Hepatocyte (in vitro differentiated cells): ENCODE results near the gene CITED4. TPM values are rescaled to one million over a fixed set of nuclear protein-coding genes. Genes with fewer than 3 reads are reported as not detected.

ENCODE experiments used
- DNase-seq: peaks from one replicate; pipeline ENCODE4 v3.0.0-alpha.2; 2016; ENCODE audit warnings: low spot score
- H2AFZ ChIP-seq: fragments of 200-600 bp; sonication (generic); 2 replicates; pipeline ENCODE4 v1.6.0; 2016; ENCODE audit warnings: antibody characterized with exemption, mild to moderate bottlenecking
- H3K27ac ChIP-seq: fragments of 200-600 bp; sonication (generic); 2 replicates; pipeline ENCODE4 v1.5.1; 2016; ENCODE audit warnings: mild to moderate bottlenecking
- H3K27me3 ChIP-seq: fragments of 200-600 bp; sonication (generic); 2 replicates; pipeline ENCODE4 v1.6.1; 2016
- H3K36me3 ChIP-seq: fragments of 200-600 bp; sonication (generic); replicated peaks from 2 replicates; pipeline ENCODE4 v1.5.1; 2016; ENCODE audit warnings: low read depth; ENCODE audit not compliant: insufficient read depth
- H3K4me1 ChIP-seq: fragments of 200-600 bp; sonication (generic); 2 replicates; pipeline ENCODE4 v1.5.1; 2016; ENCODE audit warnings: mild to moderate bottlenecking, moderate library complexity; ENCODE audit not compliant: insufficient read depth
- H3K4me2 ChIP-seq: fragments of 200-600 bp; sonication (generic); 2 replicates; pipeline ENCODE4 v1.6.0; 2016
- H3K4me3 ChIP-seq: fragments of 200-600 bp; sonication (generic); 2 replicates; pipeline ENCODE4 v1.5.1; 2016; ENCODE audit warnings: mild to moderate bottlenecking
- H3K79me2 ChIP-seq: fragments of 200-600 bp; sonication (generic); 2 replicates; pipeline ENCODE4 v1.6.0; 2017; ENCODE audit warnings: mild to moderate bottlenecking
- H3K9me2 ChIP-seq: fragments of 200-600 bp; sonication (generic); replicated peaks from 2 replicates; pipeline ENCODE4 v1.6.0; 2017; ENCODE audit warnings: mild to moderate bottlenecking; ENCODE audit not compliant: insufficient read depth
- H3K9me3 ChIP-seq: fragments of 200-600 bp; sonication (generic); 2 replicates; pipeline ENCODE4 v1.5.1; 2016; ENCODE audit warnings: low read depth, mild to moderate bottlenecking
- H4K20me1 ChIP-seq: fragments of 200-600 bp; sonication (generic); 2 replicates; pipeline ENCODE4 v1.6.0; 2016; ENCODE audit warnings: mild to moderate bottlenecking; ENCODE audit not compliant: insufficient read depth, poor library complexity, severe bottlenecking
- EZH2 ChIP-seq: fragments of 200-600 bp; sonication (generic); IDR thresholded peaks from 2 replicates; pipeline ENCODE4 v1.6.1; 2016; ENCODE audit warnings: antibody characterized with exemption, mild to moderate bottlenecking, borderline replicate concordance
- EZH2phosphoT487 ChIP-seq: fragments of 200-600 bp; sonication (generic); IDR thresholded peaks from one replicate; pipeline ENCODE4 v1.6.1; 2018; ENCODE audit warnings: antibody characterized with exemption, mild to moderate bottlenecking, low read depth, moderate library complexity; ENCODE audit not compliant: unreplicated experiment, severe bottlenecking
- WGBS: methylation state at CpG from one replicate; pipeline ENCODE4 v1.1.6; 2016; ENCODE audit warnings: low lambda C conversion rate; ENCODE audit errors: missing lambda C conversion rate; 5-methylcytosine and 5-hydroxymethylcytosine counted together
- polyA plus RNA-seq: library from polyadenylated mRNA; unstranded; fragments of >200 nt; fragmentation: Nextera tagmentation; extraction: Ambion mirVana; gene quantifications from 2 replicates; pipeline ENCODE4 v1.2.1, GENCODE V29; 2016
- total RNA-seq: library from RNA; depleted of rRNA; stranded (reverse); fragments of >200 nt; gene quantifications from 2 replicates; pipeline ENCODE4 v1.2.3, GENCODE V29; 2014
- TF ChIP-seq, protein P1 (sequence below): fragments of 200-600 bp; sonication (generic); IDR thresholded peaks from 2 replicates; pipeline ENCODE4 v1.5.1; 2016; ENCODE audit warnings: antibody characterized with exemption, mild to moderate bottlenecking; ENCODE audit not compliant: poor library complexity

The CITED4 gene
- total and polyA plus RNA-seq, 2 experiments from 2014 or later: 6.8 to 29.0 TPM

DNA sequence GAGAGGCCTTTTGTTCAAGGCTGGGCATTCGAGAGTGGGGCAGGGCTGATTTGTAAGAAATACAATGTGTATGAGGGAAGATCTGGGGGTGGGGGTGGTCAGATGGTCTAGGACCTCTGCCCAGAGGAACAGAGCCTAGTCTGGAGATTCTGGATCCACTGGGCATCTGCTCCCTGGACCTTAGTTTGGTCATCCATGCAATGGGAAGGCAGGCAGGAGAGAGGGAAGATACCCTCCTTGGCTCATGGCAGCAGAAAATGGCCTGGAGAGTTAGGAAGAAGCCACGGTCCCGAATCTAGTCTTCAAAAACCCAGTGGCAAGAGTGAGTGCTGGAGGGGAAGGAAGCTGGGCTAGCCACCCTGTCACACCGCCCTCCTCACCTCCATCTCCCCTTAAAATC, 38.8 kb downstream of the CITED4 start:
- peaks cover 10% of the 10 kb centered on the region for H3K4me1 ChIP-seq

DNA sequence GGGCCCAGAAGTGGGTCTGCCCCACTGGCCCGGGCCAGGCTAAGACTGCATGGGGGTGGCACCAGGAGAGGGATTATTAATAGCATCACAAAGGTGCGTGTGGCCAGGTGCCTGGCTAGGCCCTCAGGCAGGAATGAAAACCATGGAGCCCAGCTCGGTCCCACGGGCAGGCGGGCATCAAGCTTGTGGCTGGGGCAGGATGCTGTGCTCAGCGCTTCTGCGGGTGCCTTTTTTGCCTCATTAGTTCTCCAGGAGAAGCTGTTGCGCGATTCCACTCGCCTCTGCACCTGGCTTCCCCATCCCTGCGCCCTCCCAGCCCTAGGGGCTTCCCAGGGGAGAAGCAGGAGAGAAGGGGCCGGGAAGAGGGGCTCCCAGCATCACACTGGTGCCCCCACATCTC, 39.3 kb downstream of the CITED4 start:
- Histone ChIP-seq H2AFZ (no peak overlapping the region), H3K36me3 (no peaks in the 10 kb centered on the region), H3K4me3 (no peak overlapping the region), H3K9me3 (no peaks in the 10 kb centered on the region), H4K20me1 (no peaks in the 10 kb centered on the region), H3K27ac (no peak overlapping the region), H3K79me2 (no peaks in the 10 kb centered on the region), H3K4me1 (peaks cover 10% of the 10 kb centered on the region), H3K9me2 (no peaks in the 10 kb centered on the region), H3K27me3 (peaks cover 6% of the 10 kb centered on the region), H3K4me2 (no peak overlapping the region)
- no peak for TF ChIP-seq EZH2phosphoT487
- no peak for TF ChIP-seq EZH2
- TF ChIP-seq, protein P1, sequence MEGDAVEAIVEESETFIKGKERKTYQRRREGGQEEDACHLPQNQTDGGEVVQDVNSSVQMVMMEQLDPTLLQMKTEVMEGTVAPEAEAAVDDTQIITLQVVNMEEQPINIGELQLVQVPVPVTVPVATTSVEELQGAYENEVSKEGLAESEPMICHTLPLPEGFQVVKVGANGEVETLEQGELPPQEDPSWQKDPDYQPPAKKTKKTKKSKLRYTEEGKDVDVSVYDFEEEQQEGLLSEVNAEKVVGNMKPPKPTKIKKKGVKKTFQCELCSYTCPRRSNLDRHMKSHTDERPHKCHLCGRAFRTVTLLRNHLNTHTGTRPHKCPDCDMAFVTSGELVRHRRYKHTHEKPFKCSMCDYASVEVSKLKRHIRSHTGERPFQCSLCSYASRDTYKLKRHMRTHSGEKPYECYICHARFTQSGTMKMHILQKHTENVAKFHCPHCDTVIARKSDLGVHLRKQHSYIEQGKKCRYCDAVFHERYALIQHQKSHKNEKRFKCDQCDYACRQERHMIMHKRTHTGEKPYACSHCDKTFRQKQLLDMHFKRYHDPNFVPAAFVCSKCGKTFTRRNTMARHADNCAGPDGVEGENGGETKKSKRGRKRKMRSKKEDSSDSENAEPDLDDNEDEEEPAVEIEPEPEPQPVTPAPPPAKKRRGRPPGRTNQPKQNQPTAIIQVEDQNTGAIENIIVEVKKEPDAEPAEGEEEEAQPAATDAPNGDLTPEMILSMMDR: no peak
- WGBS: 93% methylated on average over 12 of the region's 12 CpGs
- no peak for DNase-seq

More for the DNA sequence above, 38.8 kb downstream of the CITED4 start:
- WGBS: 90% methylated on average over 4 of the region's 4 CpGs
- Histone ChIP-seq H3K27ac (no peak overlapping the region), H3K79me2 (no peaks in the 10 kb centered on the region), H3K36me3 (no peaks in the 10 kb centered on the region), H3K9me3 (no peaks in the 10 kb centered on the region), H4K20me1 (no peaks in the 10 kb centered on the region), H3K9me2 (no peaks in the 10 kb centered on the region), H2AFZ (no peak overlapping the region), H3K4me2 (no peak overlapping the region), H3K27me3 (peaks cover 2% of the 10 kb centered on the region), H3K4me3 (no peak overlapping the region)
- no peak for DNase-seq
- TF ChIP-seq EZH2 (no peak), EZH2phosphoT487 (no peak)
- TF ChIP-seq, protein P1: no peak

DNA sequence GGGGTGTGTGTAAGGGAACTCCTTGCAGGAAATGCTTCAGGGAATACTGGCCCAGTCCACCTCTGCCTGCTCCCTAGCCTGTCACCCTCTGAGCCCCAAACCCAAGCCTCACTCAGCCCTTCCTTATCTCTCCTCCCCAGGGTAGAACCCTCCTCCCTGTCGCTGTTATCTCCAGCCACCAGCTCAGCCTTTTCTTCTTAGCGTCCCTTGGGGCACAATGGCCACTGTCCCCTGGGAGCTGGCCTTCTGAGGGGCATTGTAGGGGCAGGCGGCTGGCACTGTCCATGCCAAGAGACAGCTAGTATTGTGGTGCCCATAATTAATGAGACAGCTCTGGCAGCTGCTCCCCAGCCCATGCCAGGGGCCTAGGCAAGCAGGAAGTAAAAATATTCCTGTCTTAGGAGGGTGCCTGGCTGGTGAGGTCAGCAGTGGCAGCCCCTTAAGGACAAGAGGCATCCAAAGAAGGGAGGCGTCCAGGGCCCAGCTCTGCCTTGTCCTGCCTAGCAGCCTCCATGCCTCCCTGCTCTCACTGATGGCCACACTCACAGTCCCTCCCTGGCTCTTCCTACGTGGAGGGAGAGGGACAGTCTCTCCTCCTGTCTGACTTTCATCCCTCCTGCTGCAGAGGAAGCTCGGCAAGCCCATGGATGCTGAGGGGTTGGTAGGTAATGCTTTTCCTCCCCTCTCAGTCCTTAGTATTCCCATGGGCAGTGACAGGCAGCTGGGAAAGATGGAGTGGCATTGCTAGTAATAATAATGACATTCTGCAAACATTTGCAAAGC, 41.1 kb downstream of the CITED4 start:
- no peak overlapping the region for H3K27ac ChIP-seq
- H3K27me3 ChIP-seq: peaks cover 14% of the 10 kb centered on the region
- no peaks in the 10 kb centered on the region for H3K36me3 ChIP-seq

More for the DNA sequence above, 41.1 kb downstream of the CITED4 start:
- H3K4me2 ChIP-seq: no peak overlapping the region
- no peaks in the 10 kb centered on the region for H3K79me2 ChIP-seq
- H3K9me2 ChIP-seq: no peaks in the 10 kb centered on the region
- TF ChIP-seq EZH2 (no peak), EZH2phosphoT487 (no peak)
- TF ChIP-seq, protein P1: no peak
- peaks cover 10% of the 10 kb centered on the region for H3K4me1 ChIP-seq
- no peak overlapping the region for H2AFZ ChIP-seq
- DNase-seq: no peak
- no peaks in the 10 kb centered on the region for H4K20me1 ChIP-seq
- 67% methylated on average over 6 of the region's 6 CpGs for WGBS
- H3K4me3 ChIP-seq: no peak overlapping the region
- no peaks in the 10 kb centered on the region for H3K9me3 ChIP-seq
